ENCODE measurements around the gene CREBRF. TPM values are rescaled to one million over a fixed set of nuclear protein-coding genes. Genes with fewer than 3 reads are reported as not detected.

The CREBRF gene
- total and polyA plus RNA-seq, 2 donors (not counting 1 experiment from before 2014, with no cell fraction given): 29.7 to 89.7 TPM

DNA sequence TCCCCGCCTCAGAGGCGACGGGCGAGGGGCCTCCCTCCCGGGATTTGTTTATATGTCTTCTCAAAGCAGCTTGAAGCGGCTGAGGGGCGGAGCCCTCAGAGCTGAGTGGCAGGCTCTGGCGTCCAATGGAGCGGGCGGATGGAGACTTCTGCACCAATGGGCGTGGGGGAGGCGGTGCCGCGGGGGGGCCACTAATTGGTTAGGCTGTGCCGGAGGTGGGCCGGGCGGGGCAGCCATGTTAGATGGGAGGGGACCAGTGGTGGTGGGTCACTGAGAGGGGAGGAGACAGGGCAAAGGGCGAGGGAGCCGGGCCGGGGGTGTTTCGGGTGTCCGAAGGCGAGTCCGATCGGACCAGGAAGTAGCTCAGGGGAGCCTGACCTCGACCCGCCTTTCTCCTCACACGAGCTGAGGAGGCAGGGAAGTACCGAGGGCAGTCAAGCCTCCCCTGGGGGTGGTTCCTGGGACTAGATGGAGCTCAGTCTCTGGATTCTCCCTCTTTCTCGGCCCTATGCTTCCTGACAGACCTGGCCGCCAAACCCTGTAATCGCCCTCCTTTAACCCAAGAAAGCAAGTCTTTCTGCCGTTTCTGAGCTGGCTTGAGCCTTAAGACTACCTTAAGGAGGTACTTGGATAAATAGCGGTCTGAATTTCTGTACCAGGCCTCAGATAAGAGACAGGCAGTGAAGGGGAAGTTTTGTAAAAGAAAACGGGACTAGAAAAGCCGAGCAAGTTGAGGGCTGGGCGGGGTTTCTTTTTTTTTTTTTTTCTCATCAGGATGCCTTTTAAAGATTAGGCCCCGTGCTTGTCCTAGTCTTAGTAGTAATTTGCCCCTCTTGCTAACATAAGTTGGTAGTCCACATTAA, 1.1 kb downstream of the CREBRF start:
- ATAC-seq (ENCODE audit: low read depth): peak; percentile 81
- H3K9me3 Mint-ChIP-seq (ENCODE audit: insufficient read depth): no peaks in the 10 kb centered on the region

More for the DNA sequence above, 1.1 kb downstream of the CREBRF start:
- Histone ChIP-seq H3K9ac (ENCODE audit: low read length) (peak overlapping the region; percentile 98), H3K36me3 (replicated peaks in 1 of 2; ENCODE audit: control extremely low read depth in 1 of 2, control insufficient read depth in 1 of 2, extremely low read depth in 1 of 2, insufficient read depth in 2 of 2, low read length in 1 of 2) (peaks cover 2 to 8% of the 10 kb centered on the region in 2 experiments), H3K4me2 (replicated peaks; ENCODE audit: low read depth, low read length, poor library complexity, severe bottlenecking) (peak overlapping the region; percentile 81), H3K9me3 (ENCODE audit: control extremely low read depth in 1 of 3, control insufficient read depth in 2 of 3, insufficient read depth in 1 of 3, low read length in 2 of 3) (no peaks in the 10 kb centered on the region), H3K79me2 (ENCODE audit: control insufficient read depth, insufficient read depth, low read length) (peaks cover 53% of the 10 kb centered on the region), H3K4me1 (ENCODE audit: control insufficient read depth in 2 of 2, insufficient read depth in 2 of 2, low read length in 2 of 2) (peaks cover 19 to 26% of the 10 kb centered on the region in 2 donors), H3K27ac (ENCODE audit: low read length in 2 of 2) (peak overlapping the region; percentile 82 to 100), H4K20me1 (ENCODE audit: control insufficient read depth, insufficient read depth, low read length, poor library complexity, severe bottlenecking) (peaks cover 51% of the 10 kb centered on the region), H2AFZ (ENCODE audit: insufficient read depth, low read depth, low read length, poor library complexity, severe bottlenecking) (peak overlapping the region; percentile 80), H3K27me3 (replicated peaks in 1 of 4; ENCODE audit: control extremely low read depth in 1 of 4, control insufficient read depth in 3 of 4, insufficient read depth in 4 of 4, low read length in 3 of 4) (no peaks in the 10 kb centered on the region), H3K4me3 (ENCODE audit: control extremely low read depth in 1 of 5, extremely low read depth in 1 of 5, insufficient read depth in 1 of 5, low read depth in 2 of 5, low read length in 4 of 5) (peak overlapping the region; percentile 81 to 97 (median 89))
- TF ChIP-seq EZH2 (IDR thresholded peaks at IDR 0.05; ENCODE audit: borderline replicate concordance, insufficient read depth, low read depth, low read length, poor library complexity, severe bottlenecking): no peak
- TF ChIP-seq, protein P1, sequence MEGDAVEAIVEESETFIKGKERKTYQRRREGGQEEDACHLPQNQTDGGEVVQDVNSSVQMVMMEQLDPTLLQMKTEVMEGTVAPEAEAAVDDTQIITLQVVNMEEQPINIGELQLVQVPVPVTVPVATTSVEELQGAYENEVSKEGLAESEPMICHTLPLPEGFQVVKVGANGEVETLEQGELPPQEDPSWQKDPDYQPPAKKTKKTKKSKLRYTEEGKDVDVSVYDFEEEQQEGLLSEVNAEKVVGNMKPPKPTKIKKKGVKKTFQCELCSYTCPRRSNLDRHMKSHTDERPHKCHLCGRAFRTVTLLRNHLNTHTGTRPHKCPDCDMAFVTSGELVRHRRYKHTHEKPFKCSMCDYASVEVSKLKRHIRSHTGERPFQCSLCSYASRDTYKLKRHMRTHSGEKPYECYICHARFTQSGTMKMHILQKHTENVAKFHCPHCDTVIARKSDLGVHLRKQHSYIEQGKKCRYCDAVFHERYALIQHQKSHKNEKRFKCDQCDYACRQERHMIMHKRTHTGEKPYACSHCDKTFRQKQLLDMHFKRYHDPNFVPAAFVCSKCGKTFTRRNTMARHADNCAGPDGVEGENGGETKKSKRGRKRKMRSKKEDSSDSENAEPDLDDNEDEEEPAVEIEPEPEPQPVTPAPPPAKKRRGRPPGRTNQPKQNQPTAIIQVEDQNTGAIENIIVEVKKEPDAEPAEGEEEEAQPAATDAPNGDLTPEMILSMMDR (IDR thresholded peaks at IDR 0.05): no peak
- peak; percentile 99 for DNase-seq
- Mint-ChIP-seq H3K4me3 (peak overlapping the region; percentile 96), H3K4me1 (peaks cover 47% of the 10 kb centered on the region), H3K27me3 (no peaks in the 10 kb centered on the region), H3K27ac (peak overlapping the region; percentile 96)
- intact Hi-C loops (cut with micrococcal nuclease): loop anchor here (1.0 to 5.0 kb wide), 6 partner anchors 98 to 1050 kb away; partner anchors contain the start of genes CPEB4, ERGIC1, FBXW11 and RPL26L1
- ChIA-PET POLR2A (interaction anchor here (0.5 to 1.9 kb wide), 12 partner anchors 9 to 293 kb away, joined by 3 to 23 read pairs (median 4); partner anchors contain the start of gene ATP6V0E1), CTCF (interaction anchor here (0.9 to 2.1 kb wide), 8 partner anchors 15 to 285 kb away, joined by 3 to 17 read pairs (median 4); partner anchors contain the start of genes ATP6V0E1, BNIP1 and RPL26L1)
- 0% methylated on average over 32 of the region's 38 CpGs for WGBS (ENCODE audit: insufficient coverage)

Data from B cell (primary cell).